K562 (cell line): ENCODE measurements around the gene SEC11A. TPM values are rescaled to one million over a fixed set of nuclear protein-coding genes. Genes with fewer than 3 reads are reported as not detected.

ENCODE experiments used
- AFF4 ChIP-seq: sonication (generic); formaldehyde crosslinking; IDR thresholded peaks from 2 replicates; pipeline ENCODE4 v1.8.0; 2023; ENCODE audit warnings: mild to moderate bottlenecking, missing genetic modification reagents
- ATF2 ChIP-seq: sonication (generic); formaldehyde crosslinking; IDR thresholded peaks from 2 replicates; pipeline ENCODE4 v1.8.1; 2022; ENCODE audit warnings: missing genetic modification reagents
- BCOR ChIP-seq: fragments of 450-650 bp; IDR thresholded peaks from 2 replicates; pipeline ENCODE4 v1.6.1; 2016
- ELF1 ChIP-seq: fragments of 200-800 bp; sonication (Bioruptor generic); IDR thresholded peaks from 2 replicates; pipeline ENCODE4 v1.6.1; 2016; ENCODE audit warnings: missing genetic modification characterization, missing compliant biosample characterization
- MTA3 ChIP-seq: fragments of 450-650 bp; formaldehyde crosslinking; IDR thresholded peaks from 2 replicates; pipeline ENCODE4 v1.6.1; 2017; ENCODE audit warnings: mild to moderate bottlenecking, borderline replicate concordance
- NCOA1 ChIP-seq: fragments of 450-650 bp; IDR thresholded peaks from 2 replicates; pipeline ENCODE4 v1.6.1; 2016; ENCODE audit warnings: low read depth
- PCBP1 ChIP-seq: fragments of 200-400 bp; formaldehyde crosslinking; IDR thresholded peaks from 2 replicates; pipeline ENCODE4 v1.6.1; 2018; ENCODE audit warnings: mild to moderate bottlenecking, low read depth, low read length; ENCODE audit not compliant: poor library complexity, severe bottlenecking
- RREB1 ChIP-seq: fragments of 250-450 bp; sonication (Bioruptor Pico); IDR thresholded peaks from 2 replicates; pipeline ENCODE4 v1.4.0; 2020
- TGIF2 ChIP-seq: sonication (generic); formaldehyde crosslinking; IDR thresholded peaks from 2 replicates; pipeline ENCODE4 v1.8.1; 2022; ENCODE audit warnings: mild to moderate bottlenecking, missing genetic modification reagents, moderate library complexity
- THAP12 ChIP-seq: fragments of 250-450 bp; sonication (Bioruptor Pico); IDR thresholded peaks from 2 replicates; pipeline ENCODE4 v1.9.0; 2021; ENCODE audit warnings: mild to moderate bottlenecking, inconsistent platforms
- XRCC5 ChIP-seq: fragments of 200-400 bp; formaldehyde crosslinking; IDR thresholded peaks from 2 replicates; pipeline ENCODE4 v1.6.1; 2017; ENCODE audit warnings: low read depth, mild to moderate bottlenecking, low read length
- polyA plus RNA-seq, 8 experiments: library from polyadenylated mRNA; depleted of rRNA in 4 of 8; stranded (reverse) in 5 of 8; unstranded in 3 of 8; fragments of >200 nt; fragmentation: Nextera tagmentation in 2 of 8; fragmentation: Illumina TruSeq in 1 of 8; extraction: Ambion mirVana in 2 of 8; extraction: Trizol in 1 of 8; gene quantifications; 2 replicates each; pipeline versions ENCODE4 v1.2.1 to v1.2.3, GENCODE V29; 2011 to 2014; ENCODE audit warnings: inconsistent platforms in 1 of 8, missing spikeins in 1 of 8
- total RNA-seq, 7 experiments: library from RNA; depleted of rRNA in 6 of 7; stranded (reverse); fragments of >200 nt in 6 of 7; fragmentation: Illumina TruSeq in 2 of 7; extraction: Trizol in 2 of 7; gene quantifications; 2 replicates each; pipeline versions ENCODE4 v1.2.1 to v1.2.3, GENCODE V29; 2011 to 2021; ENCODE audit warnings: low replicate concordance in 1 of 7

SEC11A gene
- total and polyA plus RNA-seq, 9 of the 15 experiments (the other 6 are each of a cell fraction or from before 2014, with no cell fraction given): 175 to 310 (median 229) TPM

DNA sequence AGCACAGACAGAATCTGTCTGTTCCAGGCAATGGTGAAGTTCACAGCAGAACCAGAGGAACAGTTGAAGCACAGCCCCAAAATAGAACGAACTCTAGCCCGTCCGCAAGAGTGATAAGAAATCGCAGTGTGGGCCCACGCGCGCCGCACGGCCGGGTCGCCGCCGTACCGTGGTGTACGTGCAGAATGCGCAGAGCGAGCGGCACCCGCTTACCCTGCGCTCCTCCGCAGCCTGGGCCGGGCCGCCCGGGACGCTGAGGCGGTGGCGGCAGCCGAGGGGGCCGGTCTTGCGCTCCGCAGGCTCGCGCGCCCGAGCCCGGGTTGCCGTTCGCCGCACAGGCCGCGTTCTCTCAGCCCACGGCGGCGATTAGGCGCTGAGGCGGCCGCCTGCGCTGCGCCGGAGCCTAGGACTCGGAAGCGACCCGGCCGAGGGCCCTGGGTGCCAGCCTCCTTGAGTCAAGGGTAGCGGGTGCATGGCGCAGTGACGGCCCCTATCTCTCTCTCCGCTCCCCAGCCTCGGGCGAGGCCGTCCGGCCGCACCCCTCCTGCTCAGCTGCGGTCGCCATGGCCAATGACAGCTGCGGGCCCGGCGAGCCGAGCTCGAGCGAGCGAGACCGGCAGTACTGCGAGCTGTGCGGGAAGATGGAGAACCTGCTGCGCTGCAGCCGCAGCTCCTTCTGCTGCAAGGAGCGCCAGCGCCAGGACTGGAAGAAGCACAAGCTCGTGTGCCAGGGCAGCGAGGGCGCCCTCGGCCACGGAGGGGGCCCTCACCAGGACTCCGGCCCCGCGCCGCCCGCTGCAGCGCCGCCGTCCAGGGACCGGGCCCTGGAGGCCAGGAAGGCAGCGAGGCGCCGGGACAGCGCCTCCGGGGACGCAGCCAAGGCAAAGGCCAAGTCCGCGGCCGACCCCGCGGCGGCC, 82.4 kb downstream of the SEC11A start (continued):
- TF ChIP-seq ATF2 (CRISPR knock-in tag): 0 out of 2 replicates have a peak, but pooled peaks have one; percentile 45
- 0 out of 2 replicates have a peak, but pooled peaks have one; percentile 14 for TF ChIP-seq XRCC5
- TF ChIP-seq TGIF2 (CRISPR knock-in tag): 0 out of 2 replicates have a peak, but pooled peaks have one; percentile 42
- TF ChIP-seq PCBP1: peak; percentile 71
- TF ChIP-seq NCOA1: no peak
- peak; percentile 77; the same call in 1 of the 2 replicates for TF ChIP-seq THAP12
- TF ChIP-seq AFF4 (CRISPR knock-in tag): 0 out of 2 replicates have a peak, but pooled peaks have one; percentile 44
- TF ChIP-seq MTA3: no peak; the same call in 1 of the 2 replicates
- TF ChIP-seq BCOR: peak; percentile 47; the same call in 1 of the 2 replicates
- 0 out of 2 replicates have a peak, but pooled peaks have one; percentile 19 for TF ChIP-seq ELF1
- 0 out of 2 replicates have a peak, but pooled peaks have one; percentile 67 for TF ChIP-seq RREB1 (CRISPR knock-in tag)
